ENCODE data around the gene ALDH3B2. TPM values are rescaled to one million over a fixed set of nuclear protein-coding genes. Genes with fewer than 3 reads are reported as not detected.

The ALDH3B2 gene
- total and polyA plus RNA-seq, 2 experiments from 2014 or later, result not detected

DNA sequence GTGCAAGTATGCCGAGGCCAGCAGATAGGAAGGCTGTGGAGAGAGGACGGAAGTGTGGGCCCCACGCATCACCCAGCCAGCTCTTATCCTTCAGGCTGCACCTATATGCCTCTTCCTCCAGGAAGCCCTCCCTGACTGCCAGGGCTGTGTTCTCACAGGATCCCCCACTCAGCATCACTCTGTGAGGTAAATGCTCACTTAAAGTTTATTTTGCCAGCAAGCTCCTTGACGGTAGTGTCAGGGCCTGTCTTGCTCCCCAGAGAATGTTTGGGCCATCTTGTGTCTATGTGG, 39.2 kb downstream of the ALDH3B2 start:
- H3K9me2 ChIP-seq (ENCODE audit: insufficient read depth), result no peaks in the 10 kb centered on the region
- no peaks in the 10 kb centered on the region; the same call in 2 of the 3 replicates for H3K9me3 Mint-ChIP-seq
- H3K4me1 ChIP-seq (ENCODE audit: insufficient read depth), result peaks cover 10% of the 10 kb centered on the region; the same call in 1 of the 2 replicates
- DNase-seq (ENCODE audit: low spot score), result no peak
- H3K36me3 ChIP-seq (ENCODE audit: insufficient read depth), result no peaks in the 10 kb centered on the region
- H3K27me3 Mint-ChIP-seq (ENCODE audit: insufficient read depth, low read depth, poor library complexity), result peaks cover 28% of the 10 kb centered on the region
- H3K4me3 ChIP-seq, result no peak overlapping the region
- TF ChIP-seq CREB1 (CRISPR knock-in tag; IDR thresholded peaks at IDR 0.05; ENCODE audit: low read depth), result no peak
- TF ChIP-seq ZNF331 (CRISPR knock-in tag; IDR thresholded peaks at IDR 0.05; ENCODE audit: low read depth), result no peak
- TF ChIP-seq, protein P1, sequence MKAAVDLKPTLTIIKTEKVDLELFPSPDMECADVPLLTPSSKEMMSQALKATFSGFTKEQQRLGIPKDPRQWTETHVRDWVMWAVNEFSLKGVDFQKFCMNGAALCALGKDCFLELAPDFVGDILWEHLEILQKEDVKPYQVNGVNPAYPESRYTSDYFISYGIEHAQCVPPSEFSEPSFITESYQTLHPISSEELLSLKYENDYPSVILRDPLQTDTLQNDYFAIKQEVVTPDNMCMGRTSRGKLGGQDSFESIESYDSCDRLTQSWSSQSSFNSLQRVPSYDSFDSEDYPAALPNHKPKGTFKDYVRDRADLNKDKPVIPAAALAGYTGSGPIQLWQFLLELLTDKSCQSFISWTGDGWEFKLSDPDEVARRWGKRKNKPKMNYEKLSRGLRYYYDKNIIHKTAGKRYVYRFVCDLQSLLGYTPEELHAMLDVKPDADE (IDR thresholded peaks at IDR 0.05), result no peak
- TF ChIP-seq ZNF462 (CRISPR knock-in tag; IDR thresholded peaks at IDR 0.05), result no peak
- no peak for TF ChIP-seq EZH2phosphoT487 (IDR thresholded peaks at IDR 0.05; ENCODE audit: unreplicated experiment)
- TF ChIP-seq EZH2 (IDR thresholded peaks at IDR 0.05; ENCODE audit: low read depth, unreplicated experiment), result no peak
- TF ChIP-seq POLR2AphosphoS5 (IDR thresholded peaks at IDR 0.05; ENCODE audit: low read depth), result no peak
- no peak for TF ChIP-seq STAT1 (IDR thresholded peaks at IDR 0.05; ENCODE audit: unreplicated experiment)
- H3K4me2 ChIP-seq, result no peak overlapping the region
- no peak overlapping the region for H3K27ac Mint-ChIP-seq
- H3K27me3 ChIP-seq (ENCODE audit: insufficient read depth), result peaks cover under 1% of the 10 kb centered on the region
- no peak overlapping the region for H3K4me3 Mint-ChIP-seq
- H3K27ac ChIP-seq (ENCODE audit: low read depth), result no peak overlapping the region
- no peaks in the 10 kb centered on the region; the same call in 2 of the 3 replicates for H3K36me3 Mint-ChIP-seq (ENCODE audit: low read depth)
- H2AFZ ChIP-seq, result no peak overlapping the region
- no peak for ATAC-seq
- no peaks in the 10 kb centered on the region for H3K79me2 ChIP-seq (replicated peaks; ENCODE audit: insufficient read depth)
- no peaks in the 10 kb centered on the region for H4K20me1 ChIP-seq (replicated peaks; ENCODE audit: insufficient read depth)
- peaks cover 16% of the 10 kb centered on the region; the same call in 2 of the 3 replicates for H3K4me1 Mint-ChIP-seq
- peaks cover 5% of the 10 kb centered on the region; the same call in 1 of the 2 replicates for H3F3A ChIP-seq (replicated peaks; ENCODE audit: low read depth)
